ENCODE measurements around the gene NUMA1.

The NUMA1 gene

DNA sequence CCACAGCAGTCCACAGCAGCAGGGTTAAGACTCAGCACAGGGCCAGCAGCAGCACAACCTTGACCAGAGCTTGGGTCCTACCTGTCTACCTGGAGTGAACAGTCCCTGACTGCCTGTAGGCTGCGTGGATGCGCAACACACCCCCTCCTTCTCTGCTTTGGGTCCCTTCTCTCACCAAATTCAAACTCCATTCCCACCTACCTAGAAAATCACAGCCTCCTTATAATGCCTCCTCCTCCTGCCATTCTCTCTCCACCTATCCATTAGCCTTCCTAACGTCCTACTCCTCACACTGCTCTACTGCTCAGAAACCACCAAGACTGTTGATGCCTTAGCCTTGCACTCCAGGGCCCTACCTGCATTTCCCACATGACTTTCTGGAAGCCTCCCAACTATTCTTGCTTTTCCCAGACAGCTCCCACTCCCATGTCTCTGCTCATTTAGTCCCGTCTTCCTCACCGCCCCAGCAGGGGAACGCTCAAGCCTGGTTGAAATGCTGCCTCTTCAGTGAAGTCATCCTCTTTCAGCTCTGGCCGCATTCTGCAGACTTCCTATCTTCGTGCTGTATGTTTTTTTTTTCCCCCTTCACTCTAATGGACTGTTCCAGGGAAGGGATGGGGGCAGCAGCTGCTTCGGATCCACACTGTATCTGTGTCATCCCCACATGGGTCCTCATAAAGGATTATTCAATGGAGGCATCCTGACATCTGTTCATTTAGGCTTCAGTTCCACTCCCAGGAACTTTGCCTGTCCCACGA is 78.3 kb downstream of the NUMA1 start:
- DNase-seq (ENCODE audit: low read depth), result no peak

DNA sequence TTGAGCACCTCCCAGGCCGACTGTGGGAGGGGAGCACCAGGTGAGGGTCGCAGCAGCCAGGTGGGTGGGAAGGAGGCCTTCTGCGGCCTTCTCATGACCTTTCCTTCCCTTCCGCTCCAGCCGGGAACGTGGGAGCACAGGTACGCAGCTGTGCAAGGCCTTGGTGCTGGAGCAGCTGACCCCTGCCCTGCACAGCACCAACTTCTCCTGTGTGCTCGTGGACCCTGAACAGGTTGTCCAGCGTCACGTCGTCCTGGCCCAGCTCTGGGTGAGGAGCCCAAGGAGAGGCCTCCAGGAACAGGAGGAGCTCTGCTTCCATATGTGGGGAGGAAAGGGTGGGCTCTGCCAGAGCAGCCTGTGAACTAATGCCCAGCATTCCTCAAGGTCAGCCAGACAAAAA is 79.1 kb downstream of the NUMA1 start:
- DNase-seq (ENCODE audit: low read depth), result no peak

DNA sequence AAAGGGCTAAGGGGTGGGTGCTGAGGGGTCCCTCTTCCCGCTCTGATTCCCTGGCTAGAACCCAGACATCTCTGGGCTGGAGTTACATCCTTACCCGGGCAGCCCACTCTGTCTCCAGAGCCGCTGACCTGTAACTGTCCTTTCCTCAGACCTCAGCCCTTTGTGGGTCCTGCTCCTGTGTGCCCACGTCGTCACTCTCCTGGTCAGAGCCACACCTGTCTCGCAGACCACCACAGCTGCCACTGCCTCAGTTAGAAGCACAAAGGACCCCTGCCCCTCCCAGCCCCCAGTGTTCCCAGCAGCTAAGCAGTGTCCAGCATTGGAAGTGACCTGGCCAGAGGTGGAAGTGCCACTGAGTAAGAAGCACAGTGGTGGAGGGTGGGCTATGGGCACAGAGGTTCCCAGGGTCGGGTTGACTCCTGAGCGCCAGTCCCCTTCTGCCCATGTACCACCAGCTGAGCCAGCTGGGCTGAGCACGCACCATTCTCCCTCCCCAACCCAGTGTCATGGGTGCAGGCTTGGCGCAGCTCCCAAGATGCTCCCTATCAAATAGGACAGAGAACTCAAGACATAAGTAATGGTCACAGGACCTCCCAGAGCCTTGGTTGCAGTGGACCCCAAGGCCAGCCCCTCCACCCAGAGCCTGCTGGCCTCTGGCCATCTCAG is 80.0 kb downstream of the NUMA1 start:
- no peak for DNase-seq (ENCODE audit: low read depth)

DNA sequence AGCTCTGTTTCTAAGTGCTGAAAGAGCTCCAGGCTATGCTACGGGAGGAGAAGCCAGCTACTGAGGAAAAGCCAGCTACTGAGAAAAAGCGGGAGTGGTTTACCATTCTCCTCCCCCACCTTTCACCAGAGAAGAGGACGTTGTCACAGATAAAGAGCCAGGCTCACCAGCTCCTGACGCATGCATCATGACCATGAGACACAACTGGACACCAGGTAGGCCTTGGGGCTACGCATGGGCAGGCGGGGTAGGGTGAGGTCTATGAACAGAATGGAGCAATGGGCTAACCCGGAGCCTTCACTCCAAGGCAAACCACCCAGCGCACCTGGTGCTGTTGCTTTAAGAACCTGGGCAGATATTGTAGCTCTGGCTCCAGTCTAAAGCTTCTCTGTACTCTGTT is 80.5 kb downstream of the NUMA1 start:
- no peak for DNase-seq (ENCODE audit: low read depth)

DNA sequence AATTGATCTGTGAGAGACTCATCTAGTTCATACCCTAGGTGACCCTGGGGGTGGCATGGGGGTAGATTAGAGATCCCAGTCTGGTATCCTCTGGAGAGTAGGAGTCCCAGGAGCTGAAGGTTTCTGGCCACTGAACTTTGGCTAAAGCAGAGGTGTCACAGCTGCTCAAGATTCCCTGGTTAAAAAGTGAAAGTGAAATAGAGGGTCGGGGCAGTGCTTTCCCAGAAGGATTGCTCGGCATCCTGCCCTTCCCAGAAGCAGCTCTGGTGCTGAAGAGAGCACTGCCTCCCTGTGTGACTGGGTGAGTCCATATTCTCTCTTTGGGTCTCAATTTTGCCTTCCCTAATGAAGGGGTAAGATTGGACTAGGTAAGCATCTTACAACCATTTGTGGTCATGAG is 81.0 kb downstream of the NUMA1 start:
- DNase-seq (ENCODE audit: low read depth), result no peak

DNA sequence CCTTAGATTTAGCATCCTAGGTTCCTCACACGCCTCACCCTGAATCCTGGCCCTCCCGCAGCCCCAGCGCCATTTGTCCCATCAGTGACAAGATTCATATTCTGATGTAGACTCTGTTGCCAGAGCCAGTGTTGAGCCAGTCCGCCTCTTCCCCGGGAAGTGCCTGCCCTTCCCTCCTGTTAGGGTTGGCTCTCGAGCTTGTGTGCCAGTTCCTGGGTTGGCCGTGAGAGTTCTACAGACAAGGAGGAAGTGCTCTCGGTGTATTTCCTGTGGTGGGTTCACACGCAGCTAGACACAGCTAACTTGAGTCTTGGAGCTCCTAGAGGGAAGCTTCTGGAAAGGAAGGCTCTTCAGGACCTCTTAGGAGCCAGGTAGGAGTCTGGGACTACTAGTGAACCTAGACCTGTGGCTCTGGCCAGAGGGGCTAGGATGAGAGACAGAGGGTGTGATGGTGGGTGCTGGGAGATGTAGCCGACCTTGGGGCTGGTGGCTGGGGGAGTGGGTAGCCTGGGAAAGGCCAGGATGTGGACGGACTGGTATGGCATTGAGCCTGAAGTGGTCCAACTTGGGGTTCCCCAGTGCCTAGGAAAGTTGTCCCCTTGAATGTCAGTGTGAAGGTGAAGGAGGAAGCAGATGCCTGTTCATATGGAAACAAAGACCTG is 81.6 kb downstream of the NUMA1 start, which contains the start of gene IL18BP:
Gene IL18BP (plus strand): TSS at position 261 of the 662 bp plus-strand sequence. CDS start 1,076 bp downstream, outside the sequence.
- DNase-seq (ENCODE audit: low read depth), result no peak

DNA sequence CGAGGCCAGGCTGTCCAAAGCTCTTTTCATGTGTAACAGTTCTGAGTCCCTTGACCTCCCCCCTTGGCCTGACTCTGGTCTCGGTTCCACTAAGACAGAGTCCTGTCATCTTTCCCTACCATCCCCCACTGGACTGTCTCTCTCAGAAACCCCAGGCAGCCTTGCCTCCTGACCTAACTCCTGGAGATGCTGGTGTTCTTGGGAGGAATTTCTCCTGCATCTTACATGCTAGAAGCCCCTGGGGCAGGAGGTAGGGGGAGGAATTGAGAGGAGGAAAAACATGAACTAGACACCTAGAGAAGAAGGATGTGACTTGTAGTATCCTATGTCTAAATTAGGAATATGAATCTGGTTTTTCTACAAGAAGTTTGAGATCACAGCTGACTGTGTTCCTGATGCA is 82.3 kb downstream of the NUMA1 start:
- DNase-seq (ENCODE audit: low read depth), result no peak

DNA sequence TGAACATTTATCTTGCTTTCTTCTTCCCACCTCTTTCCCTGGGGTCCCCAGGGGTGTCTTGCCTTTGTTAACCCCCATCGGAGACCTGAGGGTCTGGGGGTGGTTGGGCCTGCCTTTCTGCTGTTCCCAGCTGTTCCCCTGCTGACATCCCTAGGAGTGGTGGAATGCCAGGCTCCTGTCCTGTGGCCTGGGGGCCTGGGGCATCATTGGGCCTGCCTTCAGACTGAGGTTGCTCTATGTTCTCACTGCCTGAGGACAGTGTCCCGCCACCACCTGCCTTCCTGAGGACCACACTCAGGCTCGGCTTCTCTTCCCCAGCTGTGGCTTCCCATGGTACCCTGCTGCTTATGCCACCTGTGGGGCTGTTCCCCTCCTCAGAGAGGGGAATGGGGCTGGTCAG is 82.7 kb downstream of the NUMA1 start:
- DNase-seq (ENCODE audit: low read depth), result no peak

DNA sequence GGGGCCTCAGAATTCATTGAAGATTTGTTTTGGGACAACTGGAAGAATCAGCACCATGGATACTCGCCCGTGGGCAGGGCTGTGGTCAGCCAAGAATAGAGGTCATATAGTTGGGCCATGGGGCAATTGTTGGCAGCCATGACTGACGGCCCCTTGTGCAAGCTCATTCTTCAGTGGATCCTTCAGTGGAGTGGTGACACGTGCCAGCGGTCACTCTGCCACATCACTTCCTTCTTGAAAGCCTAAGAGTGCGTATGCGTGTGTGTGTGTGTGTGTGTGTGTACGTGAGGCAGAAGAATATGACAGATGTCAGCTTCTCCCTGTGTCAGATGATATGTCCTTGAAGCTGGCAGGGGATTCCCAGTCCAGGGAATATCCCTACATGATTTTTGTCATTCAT is 83.4 kb downstream of the NUMA1 start:
- no peak for DNase-seq (ENCODE audit: low read depth)

DNA sequence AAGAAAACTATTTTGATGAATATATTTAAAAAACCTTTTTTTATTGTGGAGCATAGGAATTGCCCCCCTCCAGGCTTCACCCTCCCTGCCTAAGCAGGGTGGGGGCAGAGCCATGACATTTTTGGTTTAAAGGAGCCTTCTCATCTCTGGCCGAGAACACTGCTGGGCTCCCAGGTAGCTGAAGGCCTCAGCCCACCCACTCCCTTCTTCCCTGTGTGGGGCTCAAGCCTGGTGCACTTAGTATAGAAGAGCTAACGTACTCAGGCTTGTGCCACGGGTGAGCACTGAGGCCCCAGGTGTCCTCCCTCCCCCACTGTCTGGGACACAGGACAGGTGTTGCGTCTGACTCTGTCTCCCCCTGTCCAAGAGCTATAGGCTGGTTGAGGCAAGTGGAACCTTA is 83.8 kb downstream of the NUMA1 start:
- no peak for DNase-seq (ENCODE audit: low read depth)

DNA sequence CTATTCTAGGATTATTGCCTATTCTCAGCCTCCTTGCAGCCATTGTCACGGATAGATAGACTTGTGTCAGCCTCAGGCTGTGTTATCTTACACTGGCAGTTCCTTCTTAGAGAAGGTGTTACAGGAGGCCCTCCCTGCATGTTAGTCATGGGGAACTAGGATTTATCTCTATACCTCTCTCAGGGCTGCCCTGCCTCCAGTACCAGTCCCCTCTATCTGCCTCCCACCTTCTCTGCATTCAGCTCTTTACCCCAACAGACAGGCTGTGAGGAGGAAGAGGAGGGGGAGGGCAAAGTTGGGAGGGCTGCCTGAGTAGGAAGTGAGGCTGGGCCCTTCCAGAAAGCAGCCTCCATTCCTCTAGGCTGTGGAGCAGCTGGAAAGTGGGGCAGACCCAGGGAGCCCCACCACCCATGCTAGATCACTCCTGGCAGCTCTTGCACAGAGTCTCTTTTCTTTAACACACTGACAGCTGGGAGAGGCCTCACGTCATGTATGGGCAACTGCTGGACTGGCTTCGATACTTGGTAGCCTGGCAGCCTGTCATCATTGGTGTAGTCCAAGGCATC is 84.5 kb downstream of the NUMA1 start:
- no peak for DNase-seq (ENCODE audit: low read depth)

DNA sequence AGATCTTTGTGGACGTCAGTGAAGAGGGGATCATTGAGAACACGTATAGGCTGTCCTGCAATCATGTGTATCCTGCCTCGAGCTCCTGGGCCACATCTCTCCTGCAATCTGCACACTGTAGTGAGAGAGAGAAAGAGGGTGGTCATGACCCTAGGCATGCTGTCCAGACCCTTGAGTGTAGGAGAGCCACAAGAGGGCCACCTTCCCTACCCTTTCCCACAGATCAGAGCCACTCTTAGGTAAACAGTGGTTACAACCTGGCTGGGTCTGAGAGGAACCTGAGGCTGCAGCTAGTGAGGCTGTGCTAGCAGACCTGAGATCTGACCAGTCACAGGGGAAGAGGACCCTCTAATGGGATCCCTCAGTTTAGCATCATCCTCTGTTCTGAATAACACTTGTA is 85.6 kb downstream of the NUMA1 start:
- DNase-seq (ENCODE audit: low read depth), result no peak

DNA sequence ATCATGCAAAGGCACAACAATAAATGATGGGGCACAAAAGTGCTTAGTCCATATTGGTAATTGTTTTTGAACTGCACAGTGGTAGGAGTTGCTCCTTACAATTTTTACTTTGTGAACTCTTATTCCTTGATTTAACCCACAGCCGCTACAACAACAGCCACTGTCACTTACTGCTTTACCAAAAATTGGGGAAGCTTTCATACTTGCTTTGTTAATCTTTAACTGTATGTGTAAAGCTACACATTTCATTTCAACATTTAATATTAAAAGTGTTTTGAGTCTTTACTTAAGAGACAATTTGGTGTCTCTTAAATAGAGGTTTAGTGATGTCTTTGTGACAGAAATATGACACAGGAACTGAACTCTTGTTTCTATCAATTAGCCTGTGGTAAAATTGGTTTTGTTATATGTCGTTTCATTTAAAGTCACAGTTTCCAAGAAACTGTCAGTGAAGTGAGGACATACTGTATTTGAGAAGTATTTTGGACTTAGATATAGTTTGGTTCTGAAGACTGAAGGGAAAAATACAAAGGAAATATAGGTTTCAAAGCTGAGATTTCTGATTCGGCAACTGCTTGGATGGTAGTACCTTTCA is 88.1 kb downstream of the NUMA1 start:
- DNase-seq (ENCODE audit: low read depth), result no peak

DNA sequence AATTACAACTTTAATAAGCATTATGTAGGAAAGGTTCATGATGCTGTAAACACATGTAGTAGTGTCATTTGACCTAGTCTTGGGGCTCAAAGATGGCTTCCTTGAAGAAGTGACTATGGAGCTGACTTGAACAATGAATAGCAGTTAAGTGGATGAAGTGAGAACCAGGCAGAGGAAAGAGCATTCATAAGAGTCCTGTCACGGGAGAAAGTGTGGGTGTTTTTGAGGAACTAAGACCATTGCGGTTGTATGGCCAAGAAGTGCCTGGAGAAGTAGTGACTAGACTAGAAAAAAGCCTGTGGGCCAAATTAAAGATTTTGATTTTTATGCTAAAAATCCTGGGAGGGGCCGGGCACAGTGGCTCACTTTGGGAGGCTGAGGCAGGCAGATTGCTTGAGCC is 88.8 kb downstream of the NUMA1 start:
- no peak for DNase-seq (ENCODE audit: low read depth)

DNA sequence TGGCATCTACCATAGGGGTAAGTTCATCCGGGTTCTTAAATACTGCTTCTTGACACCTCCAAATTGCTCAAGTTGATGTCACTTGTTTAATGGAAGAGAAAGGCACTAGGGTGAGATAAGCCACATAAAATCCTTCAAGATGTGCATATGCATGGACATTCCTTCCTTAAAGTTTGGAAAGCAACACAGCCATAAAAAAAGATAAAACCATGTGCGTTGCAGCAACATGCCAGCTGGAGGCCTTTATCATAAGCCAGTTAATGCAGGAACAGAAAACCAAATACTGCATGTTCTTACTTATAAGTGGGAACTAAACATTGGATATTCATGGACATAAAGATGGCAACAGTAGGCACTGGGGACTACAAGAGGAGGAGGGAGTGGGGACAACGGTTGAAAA is 89.6 kb downstream of the NUMA1 start:
- DNase-seq (ENCODE audit: low read depth), result no peak

DNA sequence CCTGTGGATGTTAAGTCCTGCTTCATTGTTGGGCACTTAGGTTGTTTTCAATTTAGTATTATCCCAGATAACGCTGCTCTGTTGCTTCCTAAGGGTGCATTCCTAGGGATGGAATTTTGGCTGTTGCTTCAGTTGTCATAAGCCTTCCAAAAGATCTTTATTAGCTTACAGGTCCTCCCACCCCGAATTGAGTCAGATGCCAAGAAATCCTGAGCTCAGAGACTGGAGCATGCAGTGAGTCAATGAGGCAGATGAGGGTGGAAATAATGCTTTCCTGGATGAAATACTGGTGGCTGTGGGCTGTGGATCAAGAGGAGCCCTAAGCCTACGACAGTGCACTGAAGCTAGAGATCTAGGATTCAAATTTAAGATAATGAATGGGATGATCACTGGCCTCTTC is 92.3 kb downstream of the NUMA1 start:
- no peak for DNase-seq (ENCODE audit: low read depth)

DNA sequence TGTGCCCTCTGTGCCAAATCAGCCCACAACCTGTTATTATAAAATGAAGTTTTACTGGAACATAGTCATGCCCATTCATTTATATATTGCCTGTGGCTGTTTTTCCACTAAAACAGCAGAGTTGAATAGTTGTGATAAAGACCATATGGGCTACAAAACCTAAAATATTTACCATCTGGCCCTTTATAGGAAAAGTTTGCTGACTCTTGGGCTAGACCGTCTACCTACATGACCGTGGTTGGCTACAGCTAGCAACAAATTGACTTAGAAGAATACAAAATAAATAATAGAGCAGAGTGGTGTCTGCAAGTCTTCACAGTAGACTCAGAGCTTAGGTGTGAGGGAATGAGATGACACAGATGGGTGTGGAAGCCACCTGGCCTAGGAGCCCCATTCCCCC is 92.8 kb downstream of the NUMA1 start:
- DNase-seq (ENCODE audit: low read depth), result no peak

DNA sequence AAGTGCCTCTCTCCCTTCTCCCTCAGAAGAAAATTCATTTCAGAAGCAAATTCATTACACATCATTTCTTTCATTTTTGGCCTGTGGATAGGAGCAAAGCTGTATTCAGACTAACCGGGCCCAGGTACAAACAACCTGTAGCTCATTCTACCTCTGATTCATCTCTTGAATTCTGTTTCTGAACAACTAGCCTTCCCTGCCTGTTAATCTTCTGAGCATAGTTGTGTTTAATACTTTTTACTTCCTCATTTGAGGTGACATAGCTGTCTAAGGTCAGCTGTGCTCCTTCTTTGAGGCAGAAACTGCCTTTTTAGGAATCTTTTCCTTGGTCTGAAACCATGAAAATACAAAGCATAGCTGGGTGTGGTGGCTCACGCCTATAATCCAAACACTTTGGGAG is 94.2 kb downstream of the NUMA1 start:
- no peak for DNase-seq (ENCODE audit: low read depth)

DNA sequence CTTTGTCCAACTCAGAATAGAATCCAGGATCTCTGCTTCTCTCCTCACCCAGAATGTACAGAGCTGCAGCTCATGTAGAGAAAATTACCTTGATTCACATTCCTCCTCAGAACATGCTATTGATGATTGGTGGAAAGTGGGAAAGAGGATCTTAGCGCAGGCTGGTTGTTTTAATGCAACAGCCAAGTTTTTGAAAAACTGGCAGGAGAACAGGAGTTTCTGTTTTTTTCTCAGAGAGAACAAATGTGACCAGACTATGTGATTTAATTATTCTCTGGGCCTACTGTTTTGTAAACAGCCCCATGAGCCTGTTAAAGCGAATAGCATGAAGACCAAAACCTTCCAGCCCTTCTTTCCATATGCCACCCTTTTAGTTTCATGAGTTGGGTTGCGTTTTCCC is 100.7 kb downstream of the NUMA1 start:
- DNase-seq (ENCODE audit: low read depth), result no peak

DNA sequence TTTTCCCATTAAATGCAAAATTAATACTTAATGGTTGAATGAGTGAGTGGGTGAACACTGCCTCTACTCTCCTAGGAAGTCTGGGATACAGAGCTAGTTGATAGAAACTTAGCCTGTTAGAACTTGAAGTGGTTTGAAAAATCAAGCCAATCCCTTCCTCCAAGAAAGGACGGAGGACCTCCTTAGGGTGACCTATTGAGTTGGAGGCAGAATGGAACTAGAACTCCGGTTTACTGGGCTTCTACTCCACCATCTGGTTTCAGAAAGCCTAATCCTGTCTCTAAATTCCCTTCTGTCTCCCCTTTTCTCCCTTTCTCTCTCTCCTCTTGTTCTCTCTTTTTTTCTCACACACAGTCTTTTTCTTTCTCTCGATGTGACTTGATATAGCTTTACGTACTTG is 101.2 kb downstream of the NUMA1 start:
- DNase-seq (ENCODE audit: low read depth), result no peak

DNA sequence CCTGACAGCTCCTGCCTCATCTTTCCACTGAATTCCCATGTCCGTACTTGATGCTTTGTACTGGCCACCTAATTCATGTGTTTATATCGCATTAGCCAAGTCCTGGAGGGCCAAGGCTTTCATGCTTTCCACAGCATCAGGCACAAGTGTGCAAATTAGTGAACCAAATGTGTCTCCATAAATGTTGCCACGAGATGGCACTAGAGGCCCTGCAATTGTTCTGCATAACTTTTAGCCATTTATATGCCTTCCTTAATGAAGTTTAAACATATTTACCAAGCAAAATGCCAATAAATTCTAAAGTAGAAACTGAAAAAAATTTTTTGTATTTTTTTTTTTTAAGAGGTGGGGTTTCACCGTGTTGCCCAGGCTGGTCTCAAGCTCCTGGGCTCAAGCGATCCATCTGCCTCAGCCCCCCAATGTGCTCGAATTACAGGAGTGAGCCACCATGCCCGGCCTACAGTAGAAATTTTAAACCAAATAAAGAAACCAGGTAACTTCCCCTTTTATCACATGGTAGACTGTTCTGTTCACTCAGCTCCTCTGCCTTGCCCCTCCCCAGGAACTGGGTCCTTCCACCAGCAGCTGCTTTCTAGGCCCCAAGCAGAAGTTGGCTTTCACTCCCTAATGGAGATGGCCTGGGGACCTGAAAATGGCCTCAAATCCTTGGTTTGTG is 102.5 kb downstream of the NUMA1 start:
- DNase-seq (ENCODE audit: low read depth), result no peak

DNA sequence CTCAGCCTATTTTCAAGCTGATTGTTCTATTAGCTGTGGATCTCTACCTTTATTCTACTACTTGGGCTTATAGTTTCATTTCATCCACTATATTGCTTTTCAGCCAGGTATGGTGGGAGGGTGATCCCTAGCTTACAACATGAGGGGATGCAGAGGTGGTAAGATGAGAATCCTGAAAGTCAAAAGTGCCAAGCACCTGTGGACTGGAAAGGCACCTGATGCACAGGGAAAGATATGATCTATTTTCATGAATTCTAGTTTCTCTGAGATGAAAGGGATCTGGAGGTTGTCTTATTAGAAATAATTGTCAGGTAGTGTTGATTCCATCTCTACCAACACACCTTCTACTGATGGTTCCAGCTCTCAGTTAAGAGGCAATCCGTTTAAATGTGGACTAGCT is 103.3 kb downstream of the NUMA1 start:
- DNase-seq (ENCODE audit: low read depth), result no peak

Data from T-helper 22 cell (primary cell).